Measurements from ENCODE around the gene HOXB6.

HOXB6 gene

DNA sequence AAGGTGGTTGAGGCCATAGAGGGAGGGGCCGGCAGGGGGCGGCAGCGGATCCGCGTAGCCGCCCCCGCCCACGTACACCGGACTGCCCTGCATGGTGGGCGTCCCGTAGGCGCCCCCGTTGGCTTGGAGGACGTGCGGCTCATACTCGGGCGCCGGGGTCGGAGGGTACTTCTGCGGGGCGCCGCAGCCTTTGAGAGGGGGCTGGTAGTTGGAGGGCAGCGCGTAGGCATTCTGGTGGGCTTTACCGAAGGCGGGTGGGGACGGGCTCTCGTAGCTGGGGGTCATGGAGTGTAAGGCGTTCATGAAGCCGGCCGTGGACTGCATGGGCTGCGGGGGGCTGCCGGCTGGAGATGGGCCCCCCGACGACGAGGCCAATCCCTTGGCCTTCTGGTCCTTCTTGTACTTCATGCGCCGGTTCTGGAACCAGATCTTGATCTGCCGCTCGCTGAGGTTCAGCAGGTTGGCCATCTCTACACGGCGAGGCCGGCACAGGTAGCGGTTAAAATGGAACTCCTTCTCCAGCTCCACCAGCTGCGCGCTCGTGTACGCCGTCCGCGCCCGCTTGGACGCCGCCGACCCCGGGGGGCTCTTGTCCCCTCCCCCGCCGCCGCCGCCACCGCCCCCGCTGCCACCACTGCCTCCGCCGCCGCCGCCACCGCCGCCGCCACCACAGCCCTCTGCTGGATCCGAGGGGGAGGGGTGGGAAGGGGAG lies 54.1 kb downstream of the HOXB6 start:
- no peak for DNase-seq

DNA sequence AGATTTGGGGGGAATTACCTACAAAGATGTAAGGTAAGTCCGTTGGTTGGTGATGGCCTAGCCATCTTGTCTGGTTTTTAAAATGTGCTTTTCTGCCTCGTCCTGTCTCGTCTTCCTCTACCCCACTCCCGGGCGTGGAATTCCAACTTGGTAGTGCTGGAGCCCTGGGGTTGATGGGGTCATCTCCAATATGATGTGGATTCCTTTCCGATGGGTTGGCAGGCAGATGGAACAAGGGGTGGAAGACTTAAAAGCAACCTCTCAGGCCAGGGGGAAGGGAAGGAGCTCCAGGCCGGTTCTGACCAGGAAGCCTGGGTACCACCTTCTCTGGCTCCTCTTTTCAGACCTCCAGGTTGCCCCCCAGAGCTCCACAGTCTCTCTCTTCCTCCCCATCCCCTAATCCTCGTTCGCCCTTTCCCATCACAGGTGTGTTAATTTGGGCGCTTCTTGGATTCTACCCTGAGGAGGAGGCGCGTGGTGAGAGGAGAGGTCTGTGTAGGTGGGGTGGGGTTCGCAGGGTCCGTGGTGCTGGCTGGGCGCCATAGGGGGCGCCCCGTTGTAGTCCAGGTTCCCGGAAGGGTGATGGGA lies 54.8 kb downstream of the HOXB6 start:
- DNase-seq: no peak
- in situ Hi-C loops (cut with MboI; ENCODE audit: low pct_unique_long_range_greater_than_20kb, low sequenced_read_pairs): no loop called here

More for the DNA sequence above, 54.1 kb downstream of the HOXB6 start:
- in situ Hi-C loops (cut with MboI; ENCODE audit: low pct_unique_long_range_greater_than_20kb, low sequenced_read_pairs): no loop called here

DNA sequence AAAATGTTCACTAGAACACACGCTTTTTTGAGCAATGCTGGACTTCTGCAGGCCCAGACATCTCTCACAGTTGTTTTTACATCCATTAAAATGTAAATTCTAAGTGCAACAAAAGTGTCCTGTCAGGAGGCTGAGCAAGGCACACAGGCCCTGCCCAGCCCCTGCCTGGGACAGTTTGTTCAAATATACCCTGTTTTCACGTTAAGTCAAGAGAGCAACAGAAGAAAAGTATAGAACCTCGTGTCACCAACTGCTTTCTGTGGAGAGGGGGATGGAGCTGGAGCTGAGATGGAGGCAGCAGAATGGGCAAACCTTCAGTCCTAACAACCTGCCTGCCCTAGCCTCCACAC lies 55.5 kb downstream of the HOXB6 start:
- DNase-seq: no peak
- in situ Hi-C loops (cut with MboI; ENCODE audit: low pct_unique_long_range_greater_than_20kb, low sequenced_read_pairs): no loop called here

DNA sequence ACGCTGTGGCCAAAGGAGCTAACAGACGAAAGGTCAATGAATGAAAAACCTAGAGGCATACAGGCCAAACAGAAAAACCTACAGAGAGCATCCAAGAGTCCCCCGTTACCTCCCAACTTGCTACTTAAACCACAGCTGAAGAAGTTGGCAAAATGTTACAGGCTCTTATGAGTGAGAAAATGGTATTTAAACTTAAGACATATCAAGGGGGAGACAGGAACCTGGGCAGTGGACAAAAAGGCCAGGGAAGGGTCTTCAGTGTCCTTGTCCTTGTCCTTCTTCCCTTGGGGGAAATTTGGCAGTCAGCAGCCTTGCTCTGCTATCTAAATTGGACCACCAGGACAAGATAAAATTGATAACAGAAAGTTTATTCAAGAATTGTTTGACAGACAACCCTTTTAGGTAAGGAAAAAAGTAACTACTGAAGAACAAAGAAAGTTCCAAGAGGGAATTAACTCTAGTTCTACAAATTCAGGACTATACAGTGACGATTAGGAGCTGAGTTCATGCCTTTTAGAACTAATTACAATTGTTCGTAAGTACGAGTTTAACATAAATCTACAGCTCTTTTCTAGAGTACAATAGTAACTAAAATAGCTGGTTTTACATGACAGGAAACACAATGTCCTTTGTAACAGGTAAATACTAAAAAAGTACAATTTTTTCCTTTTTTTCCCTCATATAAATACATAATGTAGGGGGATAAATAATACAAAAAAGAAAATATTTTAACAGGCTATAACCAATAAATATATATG lies 56.1 kb downstream of the HOXB6 start:
- in situ Hi-C loops (cut with MboI; ENCODE audit: low pct_unique_long_range_greater_than_20kb, low sequenced_read_pairs): no loop called here

DNA sequence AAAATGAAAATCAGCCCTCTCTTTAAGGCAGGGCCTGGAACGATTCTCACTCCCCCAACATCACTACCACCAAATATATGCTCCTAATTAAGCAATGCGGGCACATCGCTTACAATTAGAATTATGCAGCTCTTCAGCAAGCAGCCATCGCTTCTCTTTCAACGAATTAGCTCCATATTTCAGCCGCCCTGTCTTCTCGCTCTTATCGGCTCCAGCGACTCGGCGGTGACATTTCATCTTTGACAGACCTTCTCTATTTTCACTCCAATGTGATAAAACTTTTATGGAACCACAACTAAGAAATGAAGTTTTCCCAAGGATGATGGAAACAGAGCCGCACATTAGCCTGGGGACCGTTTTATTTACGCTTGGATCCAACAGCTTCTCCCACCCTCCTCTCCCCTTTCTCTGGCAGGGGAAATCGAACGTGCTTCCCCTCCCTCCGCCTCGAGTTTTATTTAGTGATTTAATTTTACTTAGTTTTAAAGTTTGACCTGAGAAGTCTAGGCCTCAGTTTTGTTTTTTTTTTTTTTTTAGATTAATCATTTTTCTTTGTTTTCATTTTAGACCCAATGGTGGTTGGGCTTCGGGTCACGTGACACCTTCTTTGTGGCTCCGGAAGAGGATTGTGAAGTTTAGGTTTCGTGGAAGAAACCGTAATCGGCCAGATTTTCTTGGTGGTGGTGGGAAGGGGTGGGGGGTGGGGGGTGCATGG lies 56.8 kb downstream of the HOXB6 start:
- no peak for DNase-seq
- in situ Hi-C loops (cut with MboI; ENCODE audit: low pct_unique_long_range_greater_than_20kb, low sequenced_read_pairs): no loop called here

More for the DNA sequence above, 56.1 kb downstream of the HOXB6 start:
- DNase-seq: no peak

DNA sequence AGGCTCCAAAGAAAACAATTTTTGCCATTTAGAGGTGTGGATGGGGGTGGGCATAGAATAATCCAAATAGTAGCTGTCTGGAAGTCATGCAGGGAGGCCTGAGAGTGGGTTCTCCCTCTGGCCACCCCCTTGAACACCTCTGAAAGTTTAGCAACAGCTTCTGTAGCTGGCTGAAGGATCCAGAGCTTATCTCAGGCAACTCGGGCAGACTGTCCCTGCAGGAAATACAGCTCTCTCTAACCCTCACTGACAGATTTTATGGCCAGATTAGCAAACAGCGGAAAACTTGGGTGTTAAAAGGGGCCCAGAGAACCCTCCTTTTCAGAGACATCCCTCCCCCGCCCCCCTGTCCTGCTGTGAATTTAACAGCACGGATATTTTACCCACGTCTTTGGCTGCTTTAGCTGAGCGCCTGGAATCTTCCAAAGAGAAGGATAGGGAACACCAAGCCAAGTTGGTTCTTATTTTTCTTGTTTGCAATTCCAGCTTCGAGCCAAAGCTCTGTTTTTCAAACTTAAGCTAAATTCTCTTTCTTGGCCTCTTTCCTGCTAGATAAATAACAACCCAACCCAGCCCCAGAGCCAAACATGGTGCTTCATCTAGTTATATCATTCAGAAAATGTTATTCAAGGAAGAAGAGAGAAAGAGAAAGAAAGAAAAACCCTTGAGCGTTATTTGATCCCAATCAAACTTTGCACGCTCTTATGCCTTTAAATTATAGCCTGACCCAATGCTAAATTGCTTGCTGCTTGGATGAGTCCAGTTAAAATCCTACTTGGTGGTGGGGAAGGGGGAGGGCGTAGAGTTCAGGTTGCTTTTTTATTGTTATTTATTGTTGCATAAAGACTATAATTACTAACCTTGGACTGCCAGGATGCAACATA lies 57.6 kb downstream of the HOXB6 start:
- peak; percentile 90 for DNase-seq
- in situ Hi-C loops (cut with MboI; ENCODE audit: low pct_unique_long_range_greater_than_20kb, low sequenced_read_pairs): no loop called here

DNA sequence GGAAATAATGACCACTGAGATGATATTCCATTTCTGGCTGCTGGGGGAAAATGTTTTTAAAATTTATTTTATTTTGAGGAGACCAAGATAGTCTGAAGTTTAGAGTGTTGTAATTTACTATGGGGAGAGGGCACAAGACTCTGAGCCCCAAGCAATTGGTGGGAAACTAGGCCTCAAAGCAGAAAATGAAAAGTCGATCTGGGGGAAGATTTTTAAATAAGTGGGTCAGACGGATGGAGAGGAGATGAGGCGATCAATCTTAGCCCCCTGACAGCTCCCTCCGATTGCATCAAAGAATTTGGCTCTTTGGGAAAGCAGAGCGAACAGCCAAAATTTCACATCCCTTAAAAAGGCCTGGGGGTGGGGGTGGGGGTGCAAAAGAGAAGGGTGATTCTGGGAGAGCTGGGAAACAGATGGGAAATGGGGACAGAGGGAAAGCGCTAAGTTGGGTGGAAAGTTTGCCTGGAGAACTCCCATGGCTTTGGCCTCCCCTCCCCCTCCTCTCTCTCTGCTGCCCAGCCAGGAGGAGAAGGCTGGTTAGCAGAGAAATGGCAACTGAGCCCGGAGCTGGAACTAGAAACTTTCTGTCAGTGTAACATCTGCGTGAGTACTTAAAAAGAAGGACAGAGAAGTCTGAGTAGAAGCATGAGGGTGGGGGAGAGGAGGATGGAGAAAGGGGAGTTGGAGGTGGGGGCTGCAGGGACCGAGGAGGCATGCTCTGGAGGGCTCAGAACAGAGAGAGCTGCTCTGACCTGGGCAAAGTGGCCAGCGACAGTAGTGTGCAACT lies 58.5 kb downstream of the HOXB6 start:
- DNase-seq: no peak
- in situ Hi-C loops (cut with MboI; ENCODE audit: low pct_unique_long_range_greater_than_20kb, low sequenced_read_pairs): no loop called here
